Measurements from ENCODE around the gene ULBP1.
"Not testable (repeated sequence)": the region's sequence is repeated elsewhere in the genome, so short reads cannot be mapped to it uniquely, and the experiment has no call there.

Gene ULBP1

GRCh38 chr6:149963462-149964307 is at the start of gene ULBP1:
TSS of gene ULBP1 (plus strand) at chr6:149963943. CDS start at chr6:149964050, 107 bp downstream.
- peak; percentile 80 for DNase-seq (ENCODE audit: low spot score)

- DNase-seq (ENCODE audit: low spot score), result no peak
These were observed 47.5 kb upstream of the ULBP1 start for GRCh38 chr6:149915970-149916865.

DNA sequence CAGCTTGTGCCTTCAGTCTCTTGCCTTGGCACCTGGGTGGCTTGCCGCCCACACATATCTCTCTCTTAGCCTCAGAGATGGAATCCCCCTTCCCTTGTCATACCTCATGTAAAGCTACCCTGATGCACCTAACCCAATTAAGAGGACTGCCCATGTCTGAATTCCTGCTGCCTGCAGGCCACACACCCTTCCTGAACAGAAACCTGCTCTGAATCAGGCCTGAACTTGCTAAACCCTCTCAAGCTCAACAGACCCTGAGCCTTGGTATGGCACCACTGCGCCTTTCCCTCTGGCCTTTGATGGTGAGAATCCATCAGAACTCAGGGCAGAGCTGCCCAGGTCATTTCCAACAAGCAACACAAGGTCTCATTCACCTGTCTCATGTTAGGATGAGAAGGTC is 46.1 kb upstream of the ULBP1 start:
- DNase-seq (ENCODE audit: low spot score), result no peak

DNA sequence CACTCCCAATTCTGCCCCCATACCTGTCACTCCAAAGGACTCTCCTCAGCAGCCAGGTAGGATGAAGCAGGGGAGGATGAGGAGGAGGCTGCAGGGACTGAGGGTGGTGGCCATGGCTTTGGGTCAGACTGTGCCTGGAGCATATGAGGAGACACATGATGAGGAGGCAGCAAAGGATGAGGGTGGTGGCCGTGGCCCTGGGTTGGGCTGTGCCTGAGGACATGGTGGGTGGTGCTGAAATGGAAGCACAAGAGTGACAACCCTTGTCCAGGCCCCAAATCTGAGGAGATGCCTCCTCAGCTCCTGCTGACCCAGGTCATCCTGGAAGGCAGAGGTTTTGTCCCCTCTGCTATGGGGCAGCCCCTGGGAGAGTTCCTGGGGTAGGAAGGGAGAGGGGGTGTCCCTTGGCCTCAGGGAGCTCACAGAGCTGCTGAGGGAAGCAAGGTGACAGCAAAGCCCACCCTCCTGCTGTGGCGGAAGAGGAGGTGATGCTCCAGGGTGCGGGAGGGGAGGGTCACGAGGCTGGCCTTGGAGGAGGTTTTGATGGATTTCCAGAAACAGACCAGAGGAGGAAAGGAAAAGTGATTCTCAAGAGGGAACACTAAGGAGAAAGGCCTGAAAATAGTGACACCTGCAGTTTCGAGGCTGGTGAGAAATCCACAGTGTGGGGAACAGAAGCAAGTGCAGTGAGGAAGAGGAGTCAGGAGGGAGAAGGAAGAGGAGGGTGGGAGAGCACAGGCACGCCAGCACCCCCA is 45.4 kb upstream of the ULBP1 start:
- DNase-seq (ENCODE audit: low spot score), result no peak

DNA sequence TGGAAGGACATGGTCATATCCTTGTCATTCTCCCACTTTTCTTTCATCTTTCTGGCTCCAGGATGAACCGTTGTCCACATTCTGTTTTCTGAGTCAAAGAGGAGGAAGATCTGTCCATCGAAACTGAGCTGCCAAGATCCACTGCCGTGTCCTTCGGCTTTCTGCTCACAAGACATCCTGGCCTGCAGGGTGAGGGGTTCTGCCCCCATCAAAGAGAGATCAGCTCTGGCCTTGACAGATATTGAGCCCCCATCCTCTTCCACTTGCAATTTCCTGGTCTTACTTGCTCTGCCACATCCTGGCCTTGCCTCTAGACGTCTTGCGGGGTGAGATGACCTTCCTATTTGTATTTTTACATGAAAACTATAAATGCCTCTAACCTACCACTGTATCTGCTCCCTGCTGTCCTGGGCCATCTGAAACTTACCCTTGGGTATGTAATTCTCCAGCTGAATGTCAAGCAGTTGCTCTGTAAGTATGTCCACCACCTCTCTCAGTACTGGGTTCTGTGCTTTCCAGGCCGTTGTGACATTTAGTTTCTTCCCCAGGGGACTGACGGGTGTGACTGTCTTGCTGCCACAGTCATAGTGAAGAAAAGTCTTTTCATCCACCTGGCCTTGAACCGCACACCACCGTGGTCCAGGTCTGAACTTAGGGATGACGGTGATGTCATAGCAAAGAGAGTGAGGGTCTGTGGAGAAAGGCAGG is 44.5 kb upstream of the ULBP1 start:
- DNase-seq (ENCODE audit: low spot score), result not testable (repeated sequence)

DNA sequence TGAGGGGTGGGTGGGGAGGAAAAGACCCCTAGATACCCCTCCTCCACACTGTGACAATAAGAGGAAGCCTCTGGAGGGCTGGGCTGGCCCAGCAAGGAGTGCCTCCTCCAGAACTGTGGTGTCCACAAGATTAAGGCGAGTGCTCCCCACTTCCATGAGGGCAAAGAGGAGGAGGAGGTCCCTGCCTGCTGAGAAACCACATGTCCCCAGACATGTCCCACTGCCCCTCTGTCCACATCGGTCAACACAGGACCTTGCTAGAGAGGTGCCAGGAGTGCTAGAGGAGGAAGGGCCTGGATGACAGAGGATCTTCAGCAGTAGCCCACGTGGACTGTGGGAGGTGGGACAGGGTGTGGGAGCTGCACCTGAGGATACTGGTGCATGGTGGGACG is 43.9 kb upstream of the ULBP1 start:
- DNase-seq (ENCODE audit: low spot score), result no peak

GRCh38 chr6:149921361-149921760 is 42.4 kb upstream of the ULBP1 start:
- DNase-seq (ENCODE audit: low spot score), result no peak

DNA sequence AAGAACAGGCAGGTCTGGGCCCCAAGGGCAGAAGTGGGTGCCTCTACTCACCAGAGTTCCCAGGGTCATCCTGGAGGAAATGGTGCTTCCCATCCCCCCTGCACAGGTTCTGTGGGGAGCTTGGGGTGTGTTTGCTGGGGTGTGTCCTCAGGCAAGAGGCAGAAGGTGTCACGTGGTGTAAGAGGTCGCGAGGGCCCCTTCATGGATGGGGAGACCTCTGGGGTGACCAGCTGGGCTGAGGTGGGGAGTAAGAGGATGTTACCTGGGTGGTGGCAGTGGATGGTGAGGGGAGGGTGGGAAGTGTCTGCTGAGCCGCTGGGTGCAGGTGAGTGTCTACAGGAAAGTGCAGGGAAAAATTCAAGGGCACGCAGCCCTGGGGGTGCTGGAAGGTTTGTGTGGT is 41.7 kb upstream of the ULBP1 start:
- DNase-seq (ENCODE audit: low spot score), result not testable (repeated sequence)

- DNase-seq (ENCODE audit: low spot score), result peak; percentile 80
These were observed 41.0 kb upstream of the ULBP1 start, which contains the start of gene RAET1G for GRCh38 chr6:149922642-149923326. TSS of gene RAET1G (minus strand) at chr6:149923121. CDS start at chr6:149923010, 111 bp downstream.

DNA sequence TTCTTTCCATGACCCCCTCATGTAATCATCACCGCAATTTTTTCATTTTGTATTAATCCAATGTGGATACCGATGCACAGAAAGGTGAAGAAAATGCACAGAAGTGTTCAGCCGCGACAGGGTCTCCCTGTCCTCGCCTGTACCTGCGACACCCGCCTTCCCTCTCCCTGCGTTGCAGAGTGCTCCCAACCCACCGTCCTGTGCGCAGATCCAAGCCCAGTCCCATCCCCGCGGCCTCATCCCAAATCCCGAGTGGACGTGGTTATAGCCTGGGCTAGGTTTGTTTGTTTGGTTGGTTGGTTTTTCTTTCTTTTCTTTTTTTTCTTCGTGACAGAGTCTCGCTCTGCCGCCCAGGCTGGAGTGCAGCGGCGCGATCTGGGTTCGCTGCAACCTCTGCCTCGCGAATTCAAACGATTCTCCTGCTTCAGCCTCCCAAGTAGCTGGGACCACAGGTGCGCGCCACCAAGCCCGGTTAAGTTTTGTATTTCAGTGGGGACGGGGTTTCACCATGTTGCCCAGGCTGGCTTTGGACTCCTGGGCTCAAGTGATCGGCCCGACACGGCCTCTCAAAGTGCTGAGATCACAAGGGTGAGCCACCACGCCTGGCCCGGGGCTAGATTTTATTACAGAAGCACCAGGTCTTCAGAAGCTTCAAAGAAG is 40.3 kb upstream of the ULBP1 start:
- no peak for DNase-seq (ENCODE audit: low spot score)

GRCh38 chr6:149924206-149924932 is 39.4 kb upstream of the ULBP1 start:
- no peak for DNase-seq (ENCODE audit: low spot score)

DNA sequence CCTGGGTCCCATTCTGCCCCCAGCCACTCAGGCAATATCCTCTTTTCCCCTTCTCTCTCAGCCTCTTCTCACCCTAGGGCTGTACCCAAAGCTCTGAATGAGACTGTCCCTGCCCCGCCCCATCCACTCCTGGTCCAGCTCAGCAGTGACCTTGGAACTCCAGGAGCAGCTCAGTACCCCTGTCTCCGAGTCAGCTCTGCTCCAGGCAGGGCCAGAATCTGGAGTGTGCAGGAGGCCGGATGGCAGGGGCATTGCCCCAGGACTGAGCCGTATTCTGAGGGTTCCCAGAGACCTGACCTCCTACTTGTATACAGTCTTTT is 38.9 kb upstream of the ULBP1 start:
- DNase-seq (ENCODE audit: low spot score), result no peak

DNA sequence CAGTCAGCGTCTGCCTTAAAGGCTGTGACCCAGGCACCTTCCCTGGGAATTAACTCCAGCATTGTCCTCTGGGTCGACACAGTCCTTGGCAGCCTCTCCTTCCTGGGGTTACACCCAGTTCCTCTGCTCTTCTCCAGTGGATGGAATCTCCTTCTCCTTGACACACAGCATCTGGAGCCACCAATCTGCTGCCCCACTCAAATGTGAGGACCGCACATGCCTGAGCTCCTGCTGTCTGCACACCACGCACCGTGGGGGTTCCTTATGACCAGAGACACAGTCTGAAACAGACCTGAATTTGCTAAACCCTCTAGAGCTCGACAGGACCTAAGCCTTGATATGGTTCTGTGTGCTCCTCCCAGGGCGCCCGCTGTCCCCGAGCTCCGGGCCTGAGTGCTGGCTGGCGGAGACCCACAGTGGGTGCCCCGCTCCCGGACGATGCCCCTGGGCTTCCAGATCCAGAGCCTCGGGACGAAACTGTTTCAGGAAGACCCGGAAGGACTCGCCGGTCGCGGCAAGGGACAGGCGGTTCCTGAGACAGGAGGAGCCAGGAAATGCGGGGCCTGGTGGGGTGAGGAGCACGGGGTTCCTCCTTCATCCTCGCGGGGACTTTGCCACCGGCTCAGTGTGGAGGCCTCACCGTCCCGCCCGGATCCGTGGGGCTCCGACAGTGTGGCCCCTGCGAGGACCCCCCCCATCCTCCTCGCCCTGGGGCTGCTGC is 38.3 kb upstream of the ULBP1 start:
- no peak for DNase-seq (ENCODE audit: low spot score)

DNA sequence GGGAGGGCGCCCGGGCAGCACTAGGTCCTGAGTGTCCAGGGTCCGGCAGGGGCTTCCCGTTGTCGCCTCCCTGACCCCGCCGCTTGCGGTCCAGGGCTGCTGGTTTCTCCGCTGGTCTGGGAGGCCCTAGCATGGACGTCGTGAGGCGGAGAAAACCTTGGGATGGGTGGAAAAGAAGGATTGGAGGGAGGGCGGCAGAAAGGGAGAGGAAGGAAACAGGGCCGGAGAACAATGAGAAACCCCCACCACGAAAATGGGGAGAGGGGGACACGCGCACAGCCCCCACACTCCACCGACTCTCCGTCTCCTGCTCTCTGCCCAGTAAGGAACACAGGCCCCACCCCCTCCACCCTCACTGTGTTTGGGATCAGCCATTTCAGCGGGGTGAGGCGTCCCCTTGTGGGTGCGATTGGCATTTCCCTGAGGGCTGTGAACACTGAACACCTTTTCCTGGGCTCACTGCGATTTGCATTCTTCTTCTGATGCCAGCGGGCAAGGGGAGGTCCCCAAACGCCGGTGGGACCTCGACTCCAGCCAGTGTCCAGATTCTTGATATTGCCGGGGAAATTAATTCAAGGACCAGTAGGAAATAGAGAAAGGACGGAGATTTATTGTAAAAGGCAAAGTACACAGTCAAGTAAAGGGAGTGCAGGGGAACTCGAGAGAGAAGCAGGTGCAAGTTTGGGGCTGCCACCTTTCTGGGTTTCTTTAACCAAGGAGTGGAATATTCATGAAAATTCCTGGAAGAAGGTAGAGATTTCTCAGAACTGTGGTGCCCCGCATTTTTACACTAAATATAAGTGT is 37.6 kb upstream of the ULBP1 start:
- DNase-seq (ENCODE audit: low spot score), result peak; percentile 75

DNA sequence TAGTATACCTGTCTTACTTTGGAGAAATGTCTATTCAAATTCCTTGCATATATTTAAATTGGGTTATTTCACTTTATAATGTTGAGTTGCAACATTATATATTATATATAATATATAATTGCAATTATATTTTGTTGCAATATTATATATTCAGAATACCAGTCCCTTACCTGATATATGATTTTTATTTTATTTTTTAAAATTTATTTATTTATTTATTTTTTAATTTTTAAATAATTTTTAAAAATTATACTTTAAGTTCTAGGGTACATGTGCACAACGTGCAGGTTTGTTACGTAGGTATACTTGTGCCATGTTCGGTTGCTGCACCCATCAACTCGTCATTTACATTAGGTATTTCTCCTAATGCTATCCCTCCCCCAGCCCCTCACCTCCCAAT is 36.7 kb upstream of the ULBP1 start:
- not testable (repeated sequence) for DNase-seq (ENCODE audit: low spot score)

GRCh38 chr6:149929422-149929821 is 34.3 kb upstream of the ULBP1 start:
- DNase-seq (ENCODE audit: low spot score), result no peak

GRCh38 chr6:149931501-149931900 is 32.2 kb upstream of the ULBP1 start:
- DNase-seq (ENCODE audit: low spot score), result no peak

DNA sequence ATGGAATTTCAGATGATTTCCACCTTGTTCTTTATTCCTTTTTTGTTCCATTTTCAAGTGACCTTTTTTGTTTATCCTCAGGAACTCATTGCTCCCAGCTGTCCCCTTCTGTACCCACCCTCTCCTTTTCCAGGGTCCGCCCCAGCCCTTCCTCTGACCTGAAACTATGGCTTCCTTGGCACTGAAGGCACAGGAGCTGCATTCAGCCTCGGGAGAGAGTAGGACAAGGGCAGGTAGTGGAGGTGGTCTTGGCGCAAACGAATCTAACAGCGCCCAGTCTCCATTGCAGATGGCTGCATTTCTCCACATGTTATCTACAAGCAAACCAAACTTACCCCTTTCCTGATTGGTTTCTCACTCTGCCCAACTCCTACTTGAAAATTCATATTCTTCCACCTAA is 30.7 kb upstream of the ULBP1 start:
- no peak for DNase-seq (ENCODE audit: low spot score)

Data from activated CD4-positive, alpha-beta T cell treated with anti-CD3 and anti-CD28 coated beads, Interleukin-2, Interleukin-4, amounts not matched to agents 100 ng/mL and 50 ng/mL, durations not matched to agents 16 hours and 8 hours (primary cell).